ENCODE results near the gene OR1I1.

The OR1I1 gene

DNA sequence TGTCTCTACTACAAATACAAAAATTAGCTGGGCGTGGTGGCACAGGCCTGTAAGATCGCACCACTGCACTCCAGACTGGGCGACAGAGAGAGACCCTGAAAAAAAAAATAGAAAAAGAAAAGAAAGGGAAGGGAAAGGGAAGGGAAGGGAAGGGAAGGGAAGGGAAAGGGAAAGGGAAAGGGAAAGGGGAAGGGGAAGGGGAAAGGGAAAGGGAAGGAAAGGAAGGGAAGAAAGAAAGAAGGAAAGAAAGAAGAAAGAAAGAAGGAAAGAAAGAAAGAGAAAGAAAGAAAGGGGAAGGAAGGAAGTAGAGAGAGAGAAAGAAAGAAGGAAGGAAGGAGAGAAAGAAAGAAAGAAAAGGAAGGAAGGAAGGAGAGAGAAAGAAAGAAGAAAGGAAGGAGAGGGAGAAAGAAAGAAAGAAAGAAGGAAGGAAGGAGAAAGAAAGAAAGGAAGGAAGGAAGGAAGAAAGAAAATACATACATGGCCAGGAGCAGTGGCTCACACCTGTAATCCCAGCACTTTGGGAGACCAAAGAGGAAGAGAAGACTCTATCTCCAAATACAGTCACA, 17.1 kb downstream of the OR1I1 start:
- DNase-seq = no peak

DNA sequence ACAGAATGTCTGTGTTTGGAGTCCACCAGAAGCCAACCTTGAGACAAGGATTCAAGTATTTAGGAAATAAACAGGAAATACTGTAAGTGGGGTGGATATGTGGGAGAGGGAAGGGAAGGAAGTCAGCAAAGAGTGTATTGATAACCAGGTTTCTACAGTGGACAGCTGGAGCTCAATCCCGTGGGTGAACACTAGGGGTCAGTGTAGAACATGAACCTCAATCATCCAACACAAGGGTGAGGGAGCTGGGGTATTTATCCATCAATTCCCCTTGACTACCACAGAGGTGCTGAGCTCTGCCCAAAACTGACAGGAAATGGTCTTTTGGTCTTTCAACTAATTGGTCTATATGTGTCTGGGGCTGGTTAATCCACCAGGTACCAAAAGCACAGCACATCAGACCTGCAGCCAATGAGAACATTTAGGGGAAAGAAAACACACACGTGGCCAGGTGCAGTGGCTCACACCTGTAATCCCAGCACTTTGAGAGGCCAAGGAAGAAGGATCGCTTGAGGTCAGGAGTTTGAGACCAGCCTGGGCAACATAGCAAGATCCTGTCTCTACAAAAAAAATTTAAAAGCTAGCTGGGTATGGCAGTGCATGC, 19.6 kb downstream of the OR1I1 start:
- DNase-seq = peak; percentile 81

DNA sequence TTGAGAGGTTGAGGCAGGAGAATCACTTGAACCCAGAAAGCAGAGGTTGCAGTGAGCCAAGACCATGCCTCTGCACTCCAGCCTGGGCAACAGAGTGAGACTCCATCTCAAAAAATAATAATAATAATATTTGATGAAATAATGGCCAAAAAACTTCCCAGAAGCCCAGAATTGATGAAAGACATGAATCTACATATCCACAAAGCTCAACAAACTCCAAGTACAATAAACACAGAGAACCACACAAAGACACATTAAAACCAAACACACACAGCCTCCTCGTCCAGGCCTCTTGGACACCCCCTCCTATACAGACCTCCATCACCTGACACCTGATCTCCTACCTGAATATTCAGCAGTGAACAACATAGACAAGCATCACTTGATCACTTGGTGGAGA, 22.0 kb downstream of the OR1I1 start:
- no peak for DNase-seq

GRCh38 chr19:15104411-15104810, 22.4 kb downstream of the OR1I1 start:
- DNase-seq = no peak

- DNase-seq = no peak
Observed at GRCh38 chr19:15105044-15105443, 23.0 kb downstream of the OR1I1 start.

GRCh38 chr19:15107061-15108010, 25.3 kb downstream of the OR1I1 start, which contains the start of gene SYDE1:
SYDE1 (plus strand) TSS chr19:15107401; CDS start chr19:15107434, 33 bp downstream.
- peak; percentile 72 for DNase-seq

- DNase-seq = no peak
Observed at GRCh38 chr19:15108145-15108844, 26.3 kb downstream of the OR1I1 start.

- DNase-seq = no peak
Observed at GRCh38 chr19:15108845-15109767, 27.1 kb downstream of the OR1I1 start.

DNA sequence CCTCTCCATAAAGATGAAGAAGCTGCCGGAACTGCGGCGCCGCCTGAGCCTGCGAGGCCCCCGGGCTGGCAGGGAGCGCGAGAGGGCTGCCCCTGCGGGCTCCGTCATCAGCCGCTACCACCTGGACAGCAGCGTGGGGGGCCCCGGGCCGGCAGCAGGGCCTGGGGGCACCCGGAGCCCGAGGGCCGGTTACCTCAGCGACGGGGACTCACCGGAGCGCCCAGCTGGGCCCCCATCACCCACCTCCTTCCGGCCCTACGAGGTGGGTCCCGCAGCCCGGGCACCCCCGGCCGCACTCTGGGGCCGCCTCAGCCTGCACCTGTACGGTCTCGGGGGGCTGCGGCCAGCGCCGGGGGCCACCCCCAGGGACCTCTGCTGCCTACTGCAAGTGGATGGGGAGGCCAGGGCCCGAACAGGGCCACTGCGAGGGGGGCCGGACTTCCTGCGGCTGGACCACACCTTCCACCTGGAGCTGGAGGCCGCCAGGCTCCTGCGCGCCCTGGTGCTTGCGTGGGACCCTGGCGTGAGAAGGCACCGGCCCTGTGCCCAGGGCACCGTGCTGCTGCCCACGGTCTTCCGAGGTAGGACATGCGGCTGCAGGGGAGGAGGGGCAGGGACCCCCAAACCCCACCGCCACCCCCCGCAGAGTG, 27.9 kb downstream of the OR1I1 start:
- DNase-seq = no peak

DNA sequence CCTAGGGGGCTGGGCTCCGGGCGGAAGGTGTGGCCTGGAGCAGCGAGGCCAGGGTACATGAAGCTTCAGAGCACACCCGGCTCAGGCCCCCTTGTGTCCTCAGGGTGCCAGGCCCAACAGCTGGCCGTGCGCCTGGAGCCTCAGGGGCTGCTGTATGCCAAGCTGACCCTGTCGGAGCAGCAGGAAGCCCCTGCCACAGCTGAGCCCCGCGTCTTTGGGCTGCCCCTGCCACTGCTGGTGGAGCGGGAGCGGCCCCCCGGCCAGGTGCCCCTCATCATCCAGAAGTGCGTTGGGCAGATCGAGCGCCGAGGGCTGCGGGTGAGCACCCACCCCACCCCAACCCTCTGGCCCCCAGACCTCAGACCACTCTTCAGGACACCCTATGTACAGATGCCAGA, 28.4 kb downstream of the OR1I1 start:
- no peak for DNase-seq

DNA sequence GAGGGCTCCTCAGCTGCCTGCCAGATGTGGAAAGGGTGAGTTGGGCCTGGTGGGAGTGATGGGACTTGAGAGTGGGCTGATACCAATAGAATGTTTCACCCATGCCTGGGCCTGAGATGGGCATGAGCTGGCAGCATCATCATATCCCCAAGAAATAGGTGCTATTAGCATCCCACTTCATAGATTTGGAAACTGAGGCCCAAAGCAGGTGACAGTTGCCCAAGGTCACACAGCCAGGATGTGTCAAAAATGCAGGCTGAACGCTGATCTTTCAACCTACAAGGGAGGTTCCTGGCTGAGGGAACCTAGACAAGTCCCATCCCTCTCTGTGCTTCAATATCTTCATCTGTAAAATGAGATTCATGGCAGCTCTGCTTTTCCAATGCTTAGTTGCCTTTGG, 29.7 kb downstream of the OR1I1 start:
- DNase-seq = no peak

DNA sequence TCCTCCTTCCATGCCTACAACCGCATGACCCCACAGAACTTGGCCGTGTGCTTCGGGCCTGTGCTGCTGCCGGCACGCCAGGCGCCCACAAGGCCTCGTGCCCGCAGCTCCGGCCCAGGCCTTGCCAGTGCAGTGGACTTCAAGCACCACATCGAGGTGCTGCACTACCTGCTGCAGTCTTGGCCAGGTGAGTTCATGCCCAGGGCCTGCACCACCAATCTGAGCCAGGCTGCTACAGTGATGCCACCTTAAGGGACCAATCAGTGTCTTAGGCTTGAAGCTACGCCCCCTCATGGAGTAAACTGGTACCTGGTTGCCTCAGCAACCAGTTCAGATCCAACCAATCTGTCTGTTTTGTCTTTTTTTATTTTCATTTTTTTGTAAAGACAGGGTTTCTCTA, 30.4 kb downstream of the OR1I1 start:
- DNase-seq = no peak

DNA sequence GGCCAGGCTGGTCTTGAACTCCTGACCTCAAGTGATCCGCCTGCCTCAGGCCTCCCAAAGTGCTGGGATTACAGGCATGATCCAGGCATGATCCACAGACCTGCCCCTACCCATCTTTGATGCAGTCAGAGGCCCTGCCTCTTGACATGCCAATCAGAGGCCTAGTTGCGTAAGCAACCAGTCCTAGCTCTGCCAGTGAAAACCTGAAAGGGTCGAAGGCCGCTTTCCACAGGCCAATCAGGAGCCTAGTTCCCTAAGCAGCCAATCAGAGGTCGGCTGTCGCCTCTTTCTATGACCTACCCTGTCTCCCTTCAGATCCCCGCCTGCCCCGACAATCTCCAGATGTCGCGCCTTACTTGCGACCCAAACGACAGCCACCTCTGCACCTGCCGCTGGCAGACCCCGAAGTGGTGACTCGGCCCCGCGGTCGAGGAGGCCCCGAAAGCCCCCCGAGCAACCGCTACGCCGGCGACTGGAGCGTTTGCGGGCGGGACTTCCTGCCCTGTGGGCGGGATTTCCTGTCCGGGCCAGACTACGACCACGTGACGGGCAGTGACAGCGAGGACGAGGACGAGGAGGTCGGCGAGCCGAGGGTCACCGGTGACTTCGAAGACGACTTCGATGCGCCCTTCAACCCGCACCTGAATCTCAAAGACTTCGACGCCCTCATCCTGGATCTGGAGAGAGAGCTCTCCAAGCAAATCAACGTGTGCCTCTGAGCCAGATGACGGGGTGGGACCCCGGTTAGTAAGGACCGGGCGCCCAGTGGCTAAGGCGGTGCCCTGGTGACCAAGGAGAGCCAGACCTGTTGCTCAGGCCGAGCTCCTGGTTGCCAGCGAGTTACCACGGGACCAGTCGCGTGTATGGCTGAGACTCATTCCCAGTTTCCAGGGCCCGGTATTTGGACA, 31.5 kb downstream of the OR1I1 start:
- DNase-seq = no peak

DNA sequence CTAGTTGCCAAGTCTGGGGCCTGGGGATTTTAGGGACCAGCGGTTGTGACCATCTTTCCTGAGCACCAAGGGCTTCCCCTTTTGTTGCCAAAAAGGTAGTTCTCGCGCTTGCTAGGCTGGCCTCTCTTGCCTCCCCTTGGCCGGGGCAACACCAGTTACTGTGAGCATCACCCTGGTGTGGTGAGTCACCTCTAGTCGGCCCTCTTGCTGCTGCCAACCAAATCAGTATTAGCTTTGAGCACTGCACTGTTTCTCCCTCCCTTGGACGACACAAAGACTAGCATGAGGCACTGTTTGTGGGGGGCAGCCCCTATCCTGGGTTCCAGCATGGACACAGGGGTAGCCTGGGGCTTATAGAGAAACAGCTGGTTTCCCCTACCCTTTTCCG, 32.1 kb downstream of the OR1I1 start:
- DNase-seq = no peak

DNA sequence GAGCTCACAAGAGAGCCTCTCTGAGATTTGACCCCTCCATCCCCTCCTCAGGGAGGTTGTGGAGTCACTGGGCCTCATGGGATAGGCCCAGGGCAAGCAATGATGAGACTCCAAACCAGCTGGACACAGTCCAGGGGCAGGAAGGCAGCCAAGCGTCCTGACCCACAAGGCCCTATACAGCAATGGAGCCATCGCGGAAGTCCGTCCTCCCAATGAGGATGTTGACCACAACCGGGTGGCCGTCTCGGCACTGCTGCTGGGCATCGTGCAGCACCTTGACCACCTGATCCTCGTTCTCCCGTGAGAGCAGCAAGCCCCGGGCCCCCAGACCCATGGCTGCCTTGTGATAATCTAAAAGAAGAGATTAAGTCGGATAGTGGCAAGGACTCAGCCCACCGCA, 33.1 kb downstream of the OR1I1 start:
- DNase-seq = no peak

GRCh38 chr19:15115762-15116615, 34.0 kb downstream of the OR1I1 start:
- no peak for DNase-seq

GRCh38 chr19:15116856-15117255, 34.8 kb downstream of the OR1I1 start:
- DNase-seq = no peak

GRCh38 chr19:15118248-15118647, 36.2 kb downstream of the OR1I1 start:
- DNase-seq = no peak

DNA sequence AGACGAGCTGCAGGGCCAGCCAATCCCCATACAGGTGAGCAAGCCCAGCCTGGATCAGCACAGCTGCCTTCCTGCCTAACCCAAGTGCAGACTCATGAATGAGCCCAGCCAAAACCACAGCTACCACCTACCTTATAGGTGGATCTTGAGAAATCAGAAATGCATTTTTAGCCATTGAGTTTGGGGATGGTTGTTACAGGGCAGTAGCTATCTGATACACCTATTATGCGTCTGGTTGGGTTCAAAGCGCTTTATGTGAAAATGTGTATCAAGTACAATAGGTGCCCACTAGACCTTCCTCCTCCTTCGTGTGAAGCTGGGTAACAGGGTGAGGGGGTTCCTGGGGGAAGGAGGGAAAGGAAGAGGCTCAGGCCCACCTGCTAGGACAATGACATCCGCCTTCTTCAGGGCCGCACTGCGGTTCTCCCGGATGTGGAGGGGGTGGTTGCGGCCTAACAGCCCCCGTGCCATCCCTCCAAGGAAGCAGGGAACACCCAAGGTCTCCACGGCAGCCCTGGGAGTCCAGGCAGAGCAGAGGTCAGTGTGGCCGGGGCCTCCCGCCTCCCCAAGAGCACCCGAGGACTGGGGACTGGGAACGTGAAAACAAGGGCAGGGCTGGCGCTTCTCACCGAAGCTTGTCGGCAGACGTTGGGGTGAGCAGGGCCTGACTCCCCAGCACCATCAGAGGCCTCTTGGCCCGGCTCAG, 36.9 kb downstream of the OR1I1 start:
- DNase-seq = no peak
